Activated CD4-positive, alpha-beta T cell treated with anti-CD3 and anti-CD28 coated beads for 36 hours (primary cell): ENCODE measurements around the gene LMBR1. TPM values are rescaled to one million over a fixed set of nuclear protein-coding genes. Genes with fewer than 3 reads are reported as not detected.
"Not testable (repeated sequence)": the region's sequence is repeated elsewhere in the genome, so short reads cannot be mapped to it uniquely, and the experiment has no call there.

Experiments
- ATAC-seq: fragments of 200-7000 bp; cut with Tn5 transposase; one replicate; pipeline ENCODE4 v1.10.0; 2021; ENCODE audit warnings: mild to moderate bottlenecking, moderate library complexity
- CTCF ChIA-PET: fragments of 350-600 bp; sonication (Branson Sonifier 250); formaldehyde crosslinking; loops from one replicate; lab custom pipeline; 2021; ENCODE audit warnings: antibody characterized with exemption; lab: Charles Lee
- POLR2A ChIA-PET: fragments of 350-600 bp; sonication (Branson Sonifier 250); formaldehyde crosslinking; loops from one replicate; lab custom pipeline; 2021; ENCODE audit warnings: antibody characterized with exemption, inconsistent platforms; lab: Charles Lee
- DNase-seq: peaks from one replicate; pipeline ENCODE4 v3.0.0-alpha.2; 2020
- H3K27ac Mint-ChIP-seq: one replicate; pipeline ENCODE4 v1.8.0; 2021; ENCODE audit warnings: mixed read lengths
- H3K27me3 Mint-ChIP-seq: one replicate; pipeline ENCODE4 v1.8.0; 2021; ENCODE audit warnings: mixed read lengths
- H3K36me3 Mint-ChIP-seq: one replicate; pipeline ENCODE4 v1.8.0; 2021; ENCODE audit warnings: low read depth, mixed read lengths
- H3K4me1 Mint-ChIP-seq: one replicate; pipeline ENCODE4 v1.8.0; 2021; ENCODE audit warnings: mixed read lengths
- H3K4me3 Mint-ChIP-seq: one replicate; pipeline ENCODE4 v1.8.0; 2021; ENCODE audit warnings: mild to moderate bottlenecking, moderate library complexity, mixed read lengths
- H3K9me3 Mint-ChIP-seq: one replicate; pipeline ENCODE4 v1.8.0; 2021; ENCODE audit warnings: low read depth, mixed read lengths
- intact Hi-C, 2 experiments: fragments of 100-400 bp; cut with DNase I in 1 of 2; cut with micrococcal nuclease in 1 of 2; formaldehyde crosslinking; loops; one replicate each; pipeline versions ENCODE4 v1.14.2 to v1.15.1; 2022 to 2024; cut with DNase I, micrococcal nuclease
- total RNA-seq, 2 experiments: library from RNA; stranded (reverse); gene quantifications; one replicate each; pipeline ENCODE4 v1.2.3, GENCODE V29; 2021

LMBR1 gene
- total RNA-seq, 2 experiments from 2014 or later = 31.0 to 39.0 TPM

GRCh38 chr7:156820445-156821063, 72.4 kb downstream of the LMBR1 start:
- peak; percentile 26 for ATAC-seq
- H3K9me3 Mint-ChIP-seq = no peaks in the 10 kb centered on the region
- H3K27ac Mint-ChIP-seq = no peak overlapping the region
- no peak overlapping the region for H3K4me3 Mint-ChIP-seq
- no peaks in the 10 kb centered on the region for H3K4me1 Mint-ChIP-seq
- ChIA-PET CTCF (interaction anchor here (0.8 to 1.3 kb wide), 3 partner anchors 11 to 996 kb away, joined by 3 to 4 read pairs (median 3); no protein-coding TSS in a partner anchor), POLR2A (no interaction called here)
- peaks cover 3% of the 10 kb centered on the region for H3K36me3 Mint-ChIP-seq
- no peaks in the 10 kb centered on the region for H3K27me3 Mint-ChIP-seq
- intact Hi-C loops = no loop called here
- no peak for DNase-seq

GRCh38 chr7:156819733-156820295, 73.2 kb downstream of the LMBR1 start:
- ChIA-PET POLR2A (no interaction called here), CTCF (interaction anchor here (0.6 to 1.3 kb wide), 4 partner anchors 10 to 995 kb away, joined by 3 to 4 read pairs (median 3); no protein-coding TSS in a partner anchor)
- H3K9me3 Mint-ChIP-seq = no peaks in the 10 kb centered on the region
- peaks cover 3% of the 10 kb centered on the region for H3K36me3 Mint-ChIP-seq
- intact Hi-C loops = loop anchor here (5.0 kb wide), 3 partner anchors 178 to 1003 kb away; partner anchors contain the start of gene RNF32 (in 1 of the 2)
- DNase-seq = no peak
- no peak for ATAC-seq
- H3K27me3 Mint-ChIP-seq = no peaks in the 10 kb centered on the region
- H3K4me3 Mint-ChIP-seq = no peak overlapping the region
- no peaks in the 10 kb centered on the region for H3K4me1 Mint-ChIP-seq
- H3K27ac Mint-ChIP-seq = no peak overlapping the region

GRCh38 chr7:156818133-156818532, 74.8 kb downstream of the LMBR1 start:
- DNase-seq (no peak), ATAC-seq (no peak)
- CTCF ChIA-PET = interaction anchor here (0.7 to 0.9 kb wide), 2 partner anchors 27 to 92 kb away, joined by 3 read pairs; no protein-coding TSS in a partner anchor
- intact Hi-C loops = loop anchor here (5.0 kb wide), 3 partner anchors 176 to 1001 kb away; partner anchors contain the start of gene RNF32 (in 1 of the 2)
- peaks cover 3% of the 10 kb centered on the region for H3K36me3 Mint-ChIP-seq
- no peaks in the 10 kb centered on the region for H3K27me3 Mint-ChIP-seq
- POLR2A ChIA-PET = no interaction called here
- no peaks in the 10 kb centered on the region for H3K4me1 Mint-ChIP-seq
- no peak overlapping the region for H3K4me3 Mint-ChIP-seq
- no peak overlapping the region for H3K27ac Mint-ChIP-seq
- no peaks in the 10 kb centered on the region for H3K9me3 Mint-ChIP-seq

- intact Hi-C loops = loop anchor here (1.0 to 5.0 kb wide), 6 partner anchors 167 to 1020 kb away; partner anchors contain the start of gene RNF32 (in 1 of the 2)
- POLR2A ChIA-PET = no interaction called here
- no peaks in the 10 kb centered on the region for H3K27me3 Mint-ChIP-seq
These were observed 75.9 kb downstream of the LMBR1 start for GRCh38 chr7:156816943-156817572.

GRCh38 chr7:156811706-156812105, 81.3 kb downstream of the LMBR1 start:
- ATAC-seq = no peak
- intact Hi-C loops = no loop called here
- peaks cover 14% of the 10 kb centered on the region for H3K36me3 Mint-ChIP-seq
- no peak for DNase-seq
- ChIA-PET CTCF (no interaction called here), POLR2A (no interaction called here)
- no peak overlapping the region for H3K27ac Mint-ChIP-seq
- no peaks in the 10 kb centered on the region for H3K27me3 Mint-ChIP-seq
- no peak overlapping the region for H3K4me3 Mint-ChIP-seq
- H3K4me1 Mint-ChIP-seq = no peaks in the 10 kb centered on the region
- H3K9me3 Mint-ChIP-seq = no peaks in the 10 kb centered on the region

More at GRCh38 chr7:156816943-156817572, 75.9 kb downstream of the LMBR1 start:
- no peaks in the 10 kb centered on the region for H3K9me3 Mint-ChIP-seq
- H3K27ac Mint-ChIP-seq = no peak overlapping the region
- no peak overlapping the region for H3K4me3 Mint-ChIP-seq
- H3K4me1 Mint-ChIP-seq = no peaks in the 10 kb centered on the region
- DNase-seq (no peak), ATAC-seq (no peak)
- CTCF ChIA-PET = interaction anchor here (0.8 to 1.2 kb wide), 5 partner anchors 28 to 343 kb away, joined by 3 to 4 read pairs (median 3); no protein-coding TSS in a partner anchor
- peaks cover 5% of the 10 kb centered on the region for H3K36me3 Mint-ChIP-seq

- H3K4me1 Mint-ChIP-seq, DNase-seq, intact Hi-C loops, CTCF ChIA-PET, ATAC-seq, POLR2A ChIA-PET, H3K27ac Mint-ChIP-seq, H3K4me3 Mint-ChIP-seq, H3K9me3 Mint-ChIP-seq, H3K27me3 Mint-ChIP-seq: not testable (repeated sequence)
- H3K36me3 Mint-ChIP-seq = peaks cover 27% of the 10 kb centered on the region
These were observed 89.3 kb downstream of the LMBR1 start for GRCh38 chr7:156803656-156804055.

GRCh38 chr7:156802214-156802613, 90.8 kb downstream of the LMBR1 start:
- H3K27ac Mint-ChIP-seq = no peak overlapping the region
- H3K4me3 Mint-ChIP-seq = no peak overlapping the region
- ATAC-seq (no peak), DNase-seq (no peak)
- no peaks in the 10 kb centered on the region for H3K27me3 Mint-ChIP-seq
- H3K36me3 Mint-ChIP-seq = peaks cover 20% of the 10 kb centered on the region
- intact Hi-C loops = no loop called here
- H3K4me1 Mint-ChIP-seq = peaks cover 2% of the 10 kb centered on the region
- CTCF ChIA-PET = interaction anchor here (0.9 kb wide), 1 partner anchor 120 kb away, joined by 3 read pairs; no protein-coding TSS in a partner anchor
- H3K9me3 Mint-ChIP-seq = no peaks in the 10 kb centered on the region
- POLR2A ChIA-PET = no interaction called here

- ATAC-seq (no peak), DNase-seq (no peak)
- no peak overlapping the region for H3K4me3 Mint-ChIP-seq
- H3K27ac Mint-ChIP-seq = no peak overlapping the region
- CTCF ChIA-PET = no interaction called here
- H3K9me3 Mint-ChIP-seq = no peaks in the 10 kb centered on the region
- H3K27me3 Mint-ChIP-seq = no peaks in the 10 kb centered on the region
- POLR2A ChIA-PET = no interaction called here
- intact Hi-C loops = no loop called here
- peaks cover 2% of the 10 kb centered on the region for H3K4me1 Mint-ChIP-seq
- H3K36me3 Mint-ChIP-seq = peaks cover 19% of the 10 kb centered on the region
These were observed 97.6 kb downstream of the LMBR1 start for GRCh38 chr7:156795415-156795814.

GRCh38 chr7:156793334-156793733, 99.6 kb downstream of the LMBR1 start:
- Mint-ChIP-seq H3K36me3 (peaks cover 11% of the 10 kb centered on the region), H3K4me1 (no peaks in the 10 kb centered on the region), H3K27ac (no peak overlapping the region), H3K27me3 (no peaks in the 10 kb centered on the region), H3K4me3 (no peak overlapping the region), H3K9me3 (no peaks in the 10 kb centered on the region)
- DNase-seq (no peak), ATAC-seq (no peak)
- POLR2A ChIA-PET = no interaction called here
- intact Hi-C loops = no loop called here
- CTCF ChIA-PET = interaction anchor here (1.3 to 1.9 kb wide), 2 partner anchors 14 to 22 kb away, joined by 4 to 6 read pairs; no protein-coding TSS in a partner anchor

- Mint-ChIP-seq H3K4me3 (no peak overlapping the region), H3K36me3 (peaks cover 11% of the 10 kb centered on the region), H3K9me3 (no peaks in the 10 kb centered on the region), H3K4me1 (no peaks in the 10 kb centered on the region), H3K27ac (no peak overlapping the region), H3K27me3 (no peaks in the 10 kb centered on the region)
- ChIA-PET POLR2A (no interaction called here), CTCF (interaction anchor here (1.3 kb wide), 1 partner anchor 22 kb away, joined by 4 read pairs; no protein-coding TSS in a partner anchor)
- ATAC-seq (no peak), DNase-seq (no peak)
- intact Hi-C loops = no loop called here
These were observed 100.4 kb downstream of the LMBR1 start for GRCh38 chr7:156792611-156793010.

GRCh38 chr7:156791241-156791640, 101.7 kb downstream of the LMBR1 start:
- no peak overlapping the region for H3K4me3 Mint-ChIP-seq
- ChIA-PET CTCF (no interaction called here), POLR2A (no interaction called here)
- DNase-seq (no peak), ATAC-seq (no peak)
- intact Hi-C loops = no loop called here
- H3K36me3 Mint-ChIP-seq = peaks cover 11% of the 10 kb centered on the region
- no peaks in the 10 kb centered on the region for H3K9me3 Mint-ChIP-seq
- no peaks in the 10 kb centered on the region for H3K27me3 Mint-ChIP-seq
- no peak overlapping the region for H3K27ac Mint-ChIP-seq
- no peaks in the 10 kb centered on the region for H3K4me1 Mint-ChIP-seq
